Fibroblast of mammary gland (primary cell): ENCODE results near the gene MYH16.
"Not testable (repeated sequence)": the region's sequence is repeated elsewhere in the genome, so short reads cannot be mapped to it uniquely, and the experiment has no call there.

ENCODE experiments used
- DNase-seq: peaks from one replicate; pipeline ENCODE4 v3.0.0-alpha.2; 2010; ENCODE audit warnings: low read depth
- H3K4me3 ChIP-seq: 2 replicates; pipeline ENCODE4 v1.5.1; 2011; ENCODE audit warnings: low read depth, mild to moderate bottlenecking, low read length, moderate library complexity; ENCODE audit not compliant: control insufficient read depth
- CTCF ChIP-seq: conservative IDR thresholded peaks from 2 replicates; pipeline ENCODE4 v1.5.1; 2011; ENCODE audit warnings: low read depth, low read length, inconsistent platforms; ENCODE audit not compliant: control insufficient read depth, insufficient read depth

MYH16 gene

GRCh38 chr7:99268577-99268908 is 4.1 kb upstream of the MYH16 start:
- H3K4me3 ChIP-seq = no peak overlapping the region
- TF ChIP-seq CTCF = no peak
- DNase-seq = no peak

GRCh38 chr7:99270702-99271101 is 1.9 kb upstream of the MYH16 start:
- H3K4me3 ChIP-seq = no peak overlapping the region
- DNase-seq = no peak
- no peak for TF ChIP-seq CTCF

- not testable (repeated sequence) for H3K4me3 ChIP-seq, DNase-seq
Observed at GRCh38 chr7:99273561-99273960, 922 bp downstream of the MYH16 start.

- not testable (repeated sequence) for H3K4me3 ChIP-seq, DNase-seq
Observed at GRCh38 chr7:99274908-99275307, 2.3 kb downstream of the MYH16 start.

- no peak for DNase-seq
- H3K4me3 ChIP-seq = no peak overlapping the region
- no peak for TF ChIP-seq CTCF
Observed at GRCh38 chr7:99275496-99275895, 2.9 kb downstream of the MYH16 start.

GRCh38 chr7:99278180-99278579 is 5.5 kb downstream of the MYH16 start:
- DNase-seq = no peak
- no peak for TF ChIP-seq CTCF

GRCh38 chr7:99284165-99284564 is 11.5 kb downstream of the MYH16 start:
- not testable (repeated sequence) for H3K4me3 ChIP-seq, DNase-seq

More at GRCh38 chr7:99278180-99278579, 5.5 kb downstream of the MYH16 start:
- H3K4me3 ChIP-seq = no peak overlapping the region

- TF ChIP-seq CTCF = no peak
- no peak overlapping the region for H3K4me3 ChIP-seq
- DNase-seq = no peak
Observed at GRCh38 chr7:99287779-99288534, 15.3 kb downstream of the MYH16 start.

GRCh38 chr7:99289185-99289584 is 16.5 kb downstream of the MYH16 start:
- DNase-seq = no peak
- no peak overlapping the region for H3K4me3 ChIP-seq
- no peak for TF ChIP-seq CTCF

GRCh38 chr7:99290148-99290547 is 17.5 kb downstream of the MYH16 start:
- H3K4me3 ChIP-seq, DNase-seq: not testable (repeated sequence)
